DMS153 treated with DMSO at 0.1 percent for 48 hours (cell line): Measurements from ENCODE around the gene PRB3.

Experiments
- DNase-seq: peaks from one replicate; lab custom pipeline; 2025; ENCODE audit not compliant: unreplicated experiment; lab: John Stamatoyannopoulos, UW

Gene PRB3

DNA sequence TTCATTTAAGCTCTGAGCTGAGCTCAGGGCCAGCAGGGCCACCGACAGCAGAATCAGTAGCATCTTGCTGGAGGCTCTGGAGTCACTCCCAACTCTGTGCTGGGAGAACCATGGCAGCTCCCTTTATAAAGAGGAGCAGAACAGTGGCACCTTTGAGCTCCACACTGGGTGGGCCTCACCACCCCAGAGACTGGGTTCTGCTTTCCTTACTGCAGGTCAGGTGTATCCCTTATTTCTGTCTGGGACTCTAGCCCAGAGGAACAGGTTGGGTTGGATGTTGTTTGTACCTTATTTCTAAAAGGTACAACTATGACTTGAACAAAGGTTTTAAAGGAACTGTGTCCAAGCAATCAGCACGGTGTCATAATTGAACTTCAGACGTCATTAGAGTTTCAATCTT, at the start of gene PRB3:
Gene PRB3 (minus strand): TSS at position 101 of the 400 bp plus-strand sequence. CDS start 38 bp downstream, at position 63.
- DNase-seq: no peak

DNA sequence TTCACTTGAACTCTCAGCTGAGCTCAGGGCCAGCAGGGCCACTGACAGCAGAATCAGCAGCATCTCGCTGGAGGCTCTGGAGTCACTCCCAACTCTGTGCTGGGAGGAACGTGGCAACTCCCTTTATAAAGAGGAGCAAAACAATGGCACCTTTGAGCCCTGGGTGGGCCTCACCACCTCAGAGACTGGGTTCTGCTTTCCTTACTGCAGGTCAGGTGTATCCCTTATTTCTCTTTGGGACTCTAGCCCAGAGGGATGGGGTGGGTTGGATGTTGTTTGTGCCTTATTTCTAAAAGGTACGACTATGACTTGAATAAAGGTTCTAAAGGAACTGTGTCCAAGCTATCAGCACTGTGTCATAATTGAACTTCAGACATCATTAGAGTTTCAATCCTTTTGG, 40.8 kb upstream of the PRB3 start, which contains the start of gene PRB4:
Gene PRB4 (minus strand): TSS at position 101 of the 400 bp plus-strand sequence. CDS start 38 bp downstream, at position 63.
- DNase-seq: no peak

- no peak for DNase-seq
These were observed 37.6 kb upstream of the PRB3 start for GRCh38 chr12:11307143-11307542.

DNA sequence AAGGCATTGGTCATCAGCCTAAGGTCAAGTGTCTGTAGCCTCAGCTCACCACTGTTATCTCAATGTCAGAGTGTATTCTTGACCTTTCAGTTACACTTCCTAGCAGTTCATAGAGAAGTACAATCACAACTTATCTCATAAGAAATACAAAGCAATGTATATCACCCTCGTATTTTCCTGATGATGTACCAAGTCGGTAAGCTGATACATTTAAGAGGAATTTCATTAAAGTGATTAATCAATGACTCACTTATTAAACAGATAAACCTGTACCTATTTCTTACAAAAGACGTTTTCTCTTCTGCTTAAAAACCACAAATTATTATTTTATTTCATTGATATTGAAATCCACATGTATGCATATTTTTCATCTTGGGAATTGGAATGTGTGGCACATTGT, 3.9 kb upstream of the PRB3 start:
- no peak for DNase-seq

- DNase-seq: no peak
These were observed 5.0 kb downstream of the PRB3 start for GRCh38 chr12:11264501-11264900.

DNA sequence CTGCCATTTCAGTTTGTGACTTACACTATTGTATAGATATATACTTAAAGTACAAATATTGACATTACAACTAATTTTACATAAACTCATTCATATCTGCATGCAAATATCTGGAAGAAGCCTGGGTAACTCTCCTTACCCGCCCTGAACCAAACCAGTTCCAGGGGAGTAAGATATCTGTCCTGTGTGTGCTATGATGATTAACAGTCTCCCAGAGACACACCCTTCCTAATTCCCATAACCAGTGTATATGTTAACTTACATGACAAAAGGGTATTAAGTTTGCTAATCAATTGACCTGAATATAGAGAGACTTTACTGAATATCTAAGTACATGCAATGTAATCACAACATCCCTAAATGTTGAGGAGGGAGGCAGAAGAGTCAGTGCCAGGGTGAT, 23.0 kb downstream of the PRB3 start:
- no peak for DNase-seq

- DNase-seq: no peak
These were observed 26.9 kb downstream of the PRB3 start for GRCh38 chr12:11242656-11243055.

GRCh38 chr12:11240348-11240930, 29.1 kb downstream of the PRB3 start:
- no peak for DNase-seq

DNA sequence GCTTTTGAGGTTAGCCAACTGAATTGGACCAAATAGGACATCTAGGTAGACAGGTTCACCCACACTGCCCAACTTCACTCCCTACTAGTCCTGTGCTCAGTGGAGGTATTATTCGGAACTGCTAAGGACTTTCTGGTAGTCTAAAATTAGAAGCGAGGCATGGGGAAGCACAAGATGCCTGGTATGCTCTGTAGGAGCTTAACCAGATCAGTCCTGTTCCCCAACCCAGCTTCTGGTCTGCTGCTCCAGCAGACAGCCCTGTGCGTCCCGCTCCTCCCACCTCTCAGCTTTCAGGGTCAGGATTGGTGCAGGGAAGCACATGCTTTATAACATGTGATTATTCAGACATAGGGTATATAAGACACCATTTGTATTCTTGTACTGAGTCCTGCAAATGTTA, 31.2 kb downstream of the PRB3 start:
- no peak for DNase-seq

DNA sequence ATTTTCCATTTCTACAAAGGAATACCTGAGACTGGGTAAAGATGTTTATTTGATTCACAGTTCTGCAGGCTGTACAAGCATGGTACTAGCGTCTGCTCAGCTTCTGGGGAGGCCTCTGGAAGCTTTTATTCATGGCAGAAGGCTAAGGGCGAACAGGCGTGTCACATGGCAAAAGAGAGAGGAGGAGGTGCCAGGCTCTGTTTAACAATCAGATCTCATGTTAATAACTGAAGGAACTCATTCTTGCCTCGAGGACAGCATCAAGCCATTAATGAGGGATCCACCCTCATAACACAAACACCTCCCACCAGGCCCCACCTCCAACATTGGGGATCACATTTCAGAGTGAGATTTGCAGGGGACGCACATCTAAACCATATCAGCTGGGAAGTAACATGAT, 36.0 kb downstream of the PRB3 start:
- no peak for DNase-seq

GRCh38 chr12:11228296-11228879, 41.1 kb downstream of the PRB3 start:
- peak; percentile 47 for DNase-seq

- DNase-seq: no peak
These were observed 42.1 kb downstream of the PRB3 start for GRCh38 chr12:11227373-11227772.
